MM.1S (cell line): Measurements from ENCODE around the gene ADK.

Experiments
- EZH2 ChIP-seq: fragments of 300-600 bp; sonication (generic); optimal IDR thresholded peaks from 2 replicates; pipeline ENCODE3; 2017; ENCODE audit warnings: low read depth, mild to moderate bottlenecking, antibody characterized with exemption, low read length, mixed read lengths
- TF ChIP-seq, protein P1 (sequence below): fragments of 300-600 bp; sonication (generic); IDR thresholded peaks from 2 replicates; pipeline ENCODE4 v1.5.1; 2016; ENCODE audit warnings: antibody characterized with exemption, low read length, mixed read lengths

DNA sequence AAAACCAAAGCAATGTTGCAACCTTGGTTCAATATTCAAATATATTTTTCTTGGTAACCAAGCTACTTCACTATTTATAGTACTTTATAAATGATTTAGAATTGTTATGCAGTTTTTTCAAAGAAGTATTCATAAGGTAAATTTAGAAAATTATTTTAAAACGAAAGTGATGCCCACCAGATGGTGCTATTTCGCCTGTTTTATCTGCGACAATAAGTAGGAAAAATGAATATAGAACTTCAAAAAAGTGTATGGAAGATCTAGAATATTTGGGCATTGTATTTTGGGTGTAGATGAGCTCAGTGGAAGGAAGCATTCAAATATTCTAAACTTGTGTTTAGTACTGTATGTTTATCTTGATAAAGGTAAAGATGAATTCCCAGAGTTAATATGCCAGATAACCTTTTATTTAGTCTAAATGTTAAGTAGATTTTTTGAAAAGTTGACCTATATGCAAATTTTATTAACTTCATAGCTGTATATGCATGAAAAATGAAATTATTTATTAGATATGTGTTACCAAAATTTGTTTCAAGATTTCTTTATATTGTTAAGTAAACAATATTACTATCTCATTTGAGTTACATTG is 93.2 kb downstream of the ADK start:
- TF ChIP-seq, protein P1, sequence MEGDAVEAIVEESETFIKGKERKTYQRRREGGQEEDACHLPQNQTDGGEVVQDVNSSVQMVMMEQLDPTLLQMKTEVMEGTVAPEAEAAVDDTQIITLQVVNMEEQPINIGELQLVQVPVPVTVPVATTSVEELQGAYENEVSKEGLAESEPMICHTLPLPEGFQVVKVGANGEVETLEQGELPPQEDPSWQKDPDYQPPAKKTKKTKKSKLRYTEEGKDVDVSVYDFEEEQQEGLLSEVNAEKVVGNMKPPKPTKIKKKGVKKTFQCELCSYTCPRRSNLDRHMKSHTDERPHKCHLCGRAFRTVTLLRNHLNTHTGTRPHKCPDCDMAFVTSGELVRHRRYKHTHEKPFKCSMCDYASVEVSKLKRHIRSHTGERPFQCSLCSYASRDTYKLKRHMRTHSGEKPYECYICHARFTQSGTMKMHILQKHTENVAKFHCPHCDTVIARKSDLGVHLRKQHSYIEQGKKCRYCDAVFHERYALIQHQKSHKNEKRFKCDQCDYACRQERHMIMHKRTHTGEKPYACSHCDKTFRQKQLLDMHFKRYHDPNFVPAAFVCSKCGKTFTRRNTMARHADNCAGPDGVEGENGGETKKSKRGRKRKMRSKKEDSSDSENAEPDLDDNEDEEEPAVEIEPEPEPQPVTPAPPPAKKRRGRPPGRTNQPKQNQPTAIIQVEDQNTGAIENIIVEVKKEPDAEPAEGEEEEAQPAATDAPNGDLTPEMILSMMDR = peak; percentile 59
- TF ChIP-seq EZH2 = no peak
